ENCODE data around the gene ITPK1.

- TF ChIP-seq CTCF (IDR thresholded peaks at IDR 0.05; ENCODE audit: low read length): no peak
- no peak for TF ChIP-seq EZH2phosphoT487 (IDR thresholded peaks at IDR 0.05; ENCODE audit: low read length)
These were observed 87.7 kb downstream of the ITPK1 start for GRCh38 chr14:93027810-93028723.
